ENCODE results near the gene ASB1.

GRCh38 chr2:238461916-238462315 is 35.2 kb downstream of the ASB1 start:
- no peak for TF ChIP-seq CTCF (IDR thresholded peaks at IDR 0.05)
- no peak for TF ChIP-seq EP300 (IDR thresholded peaks at IDR 0.05)

All from suprapubic skin (tissue), 3 donors.